HUES64 (cell line): ENCODE results near the gene MED13L.

ENCODE experiments used
- H3K27ac ChIP-seq: 2 replicates; pipeline ENCODE4 v1.7.0; 2013; ENCODE audit warnings: low read depth, low read length, inconsistent platforms
- H3K27me3 ChIP-seq: 2 replicates; pipeline ENCODE4 v1.6.1; 2013; ENCODE audit warnings: mild to moderate bottlenecking, low read length; ENCODE audit not compliant: insufficient read depth
- H3K36me3 ChIP-seq: 2 replicates; pipeline ENCODE4 v1.6.1; 2013; ENCODE audit warnings: mild to moderate bottlenecking, low read length; ENCODE audit not compliant: insufficient read depth
- H3K4me1 ChIP-seq: 2 replicates; pipeline ENCODE4 v1.6.1; 2013; ENCODE audit warnings: mild to moderate bottlenecking, low read length, moderate library complexity; ENCODE audit not compliant: insufficient read depth
- H3K4me3 ChIP-seq: 2 replicates; pipeline ENCODE4 v1.5.1; 2013; ENCODE audit warnings: mild to moderate bottlenecking, low read length, moderate library complexity
- H3K9ac ChIP-seq: 2 replicates; pipeline ENCODE4 v1.6.1; 2013; ENCODE audit warnings: mild to moderate bottlenecking, low read depth, low read length
- H3K9me3 ChIP-seq: 2 replicates; pipeline ENCODE4 v1.6.1; 2013; ENCODE audit warnings: low read depth, low read length; ENCODE audit not compliant: insufficient read depth
- WGBS: fragments of 150-250, 120-280 bp; methylation state at CpG from one replicate; pipeline ENCODE4 v1.1.7; 2013; ENCODE audit warnings: missing lambda C conversion rate; 5-methylcytosine and 5-hydroxymethylcytosine counted together

The MED13L gene

DNA sequence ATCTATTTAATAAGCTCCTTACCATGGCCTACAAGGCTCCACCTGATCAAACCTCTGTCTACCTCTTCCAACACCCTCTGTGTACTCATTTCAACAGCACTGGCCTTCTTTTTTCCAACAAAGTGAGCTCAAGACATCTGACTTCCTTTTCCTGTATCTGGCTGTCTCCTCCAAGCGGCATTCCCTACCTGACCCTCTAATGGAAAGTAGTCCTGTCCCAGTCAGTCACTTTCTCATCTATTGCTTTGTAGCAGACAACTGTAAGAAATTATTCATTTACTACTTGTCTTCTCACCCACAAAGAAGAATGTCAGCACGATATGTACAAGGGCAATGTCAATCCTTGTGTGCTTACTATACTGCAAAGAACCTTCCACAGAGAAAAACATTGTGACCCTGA is 149.6 kb downstream of the MED13L start:
- Histone ChIP-seq H3K27me3 (no peaks in the 10 kb centered on the region), H3K9ac (no peak overlapping the region), H3K27ac (no peak overlapping the region), H3K9me3 (no peaks in the 10 kb centered on the region), H3K4me1 (peaks cover 68% of the 10 kb centered on the region), H3K4me3 (no peak overlapping the region), H3K36me3 (no peaks in the 10 kb centered on the region)
- WGBS = 78% methylated on average over 2 of the region's 2 CpGs

DNA sequence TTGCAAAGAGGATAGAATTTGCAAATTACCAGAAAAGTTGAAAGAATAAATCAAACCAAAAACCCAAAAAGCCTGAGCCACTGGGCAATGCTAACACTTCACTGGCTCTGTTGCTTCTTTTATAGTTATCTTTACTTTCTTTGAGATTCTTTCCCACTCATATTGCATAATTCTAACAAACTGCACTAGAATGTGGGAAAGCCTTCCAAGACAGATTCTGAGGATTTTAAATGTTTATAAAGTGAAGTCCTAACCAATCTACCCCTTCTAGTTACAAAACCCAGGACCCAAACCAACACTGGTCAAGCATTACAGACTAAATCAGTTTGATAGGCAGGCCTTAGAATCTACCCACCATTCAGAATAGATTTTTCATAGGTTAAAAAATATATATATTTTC is 150.9 kb downstream of the MED13L start:
- peaks cover 73% of the 10 kb centered on the region for H3K4me1 ChIP-seq
- H3K27me3 ChIP-seq = no peaks in the 10 kb centered on the region
- no peaks in the 10 kb centered on the region for H3K9me3 ChIP-seq
- peak overlapping the region; percentile 24; the same call in 1 of the 2 replicates for H3K27ac ChIP-seq
- H3K9ac ChIP-seq = no peak overlapping the region
- H3K36me3 ChIP-seq = no peaks in the 10 kb centered on the region
- no peak overlapping the region for H3K4me3 ChIP-seq

DNA sequence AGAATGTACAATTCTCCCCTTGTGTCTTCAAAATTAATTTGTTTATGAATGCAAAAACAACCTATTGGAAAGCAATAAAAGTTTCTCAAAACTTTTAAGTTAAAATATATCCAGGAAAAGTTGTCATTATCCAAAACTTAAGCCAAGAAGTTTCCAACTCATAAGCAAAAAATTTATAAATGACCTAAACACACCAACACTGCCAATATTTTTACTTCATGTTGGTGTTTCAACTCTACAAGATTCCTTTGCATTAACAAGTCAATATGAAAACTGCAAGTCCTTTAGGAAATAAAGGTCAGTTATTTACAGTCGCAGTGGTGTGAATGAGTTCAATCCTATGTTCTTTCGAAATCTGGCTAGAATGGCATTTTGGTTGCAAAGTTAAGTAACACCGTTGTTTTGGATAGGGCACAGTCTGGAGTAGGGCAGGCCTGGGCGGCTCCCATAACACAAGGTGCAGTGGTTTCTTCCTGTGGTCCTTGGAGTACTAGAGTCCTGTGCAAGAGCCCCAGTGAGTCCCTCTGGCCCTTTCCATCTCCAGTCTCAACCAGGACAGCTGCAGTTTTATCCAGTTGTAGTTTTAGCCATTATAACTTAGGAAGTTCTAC is 151.4 kb downstream of the MED13L start:
- Histone ChIP-seq H3K9me3 (no peaks in the 10 kb centered on the region), H3K4me3 (no peak overlapping the region), H3K4me1 (peaks cover 73% of the 10 kb centered on the region), H3K9ac (no peak overlapping the region), H3K27ac (peak overlapping the region; percentile 24; the same call in 1 of the 2 replicates), H3K27me3 (no peaks in the 10 kb centered on the region), H3K36me3 (no peaks in the 10 kb centered on the region)
- WGBS = 68% methylated on average over 4 of the region's 4 CpGs

DNA sequence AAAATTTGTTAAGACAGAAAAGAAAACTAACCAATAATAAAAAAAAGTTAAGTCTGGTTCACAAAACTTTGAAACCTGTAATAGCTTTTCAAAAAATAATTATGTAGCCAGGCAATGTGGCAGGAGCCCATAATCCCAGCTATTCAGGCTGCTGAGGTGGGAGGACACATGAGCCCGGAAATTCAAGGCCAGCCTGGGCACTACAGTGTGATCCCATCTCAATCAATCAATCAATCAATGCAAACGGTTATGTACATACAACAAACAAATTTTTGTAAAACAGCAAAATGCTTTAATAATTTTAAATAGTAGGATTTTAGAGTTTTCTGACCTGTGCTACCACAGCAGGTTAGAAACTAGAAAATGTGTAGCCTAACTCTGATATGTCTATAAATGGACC is 152.4 kb downstream of the MED13L start:
- Histone ChIP-seq H3K9ac (no peak overlapping the region), H3K4me3 (no peak overlapping the region), H3K27me3 (no peaks in the 10 kb centered on the region), H3K36me3 (no peaks in the 10 kb centered on the region), H3K9me3 (no peaks in the 10 kb centered on the region), H3K27ac (no peak overlapping the region), H3K4me1 (peaks cover 74% of the 10 kb centered on the region)
- 78% methylated on average over 2 of the region's 2 CpGs for WGBS

DNA sequence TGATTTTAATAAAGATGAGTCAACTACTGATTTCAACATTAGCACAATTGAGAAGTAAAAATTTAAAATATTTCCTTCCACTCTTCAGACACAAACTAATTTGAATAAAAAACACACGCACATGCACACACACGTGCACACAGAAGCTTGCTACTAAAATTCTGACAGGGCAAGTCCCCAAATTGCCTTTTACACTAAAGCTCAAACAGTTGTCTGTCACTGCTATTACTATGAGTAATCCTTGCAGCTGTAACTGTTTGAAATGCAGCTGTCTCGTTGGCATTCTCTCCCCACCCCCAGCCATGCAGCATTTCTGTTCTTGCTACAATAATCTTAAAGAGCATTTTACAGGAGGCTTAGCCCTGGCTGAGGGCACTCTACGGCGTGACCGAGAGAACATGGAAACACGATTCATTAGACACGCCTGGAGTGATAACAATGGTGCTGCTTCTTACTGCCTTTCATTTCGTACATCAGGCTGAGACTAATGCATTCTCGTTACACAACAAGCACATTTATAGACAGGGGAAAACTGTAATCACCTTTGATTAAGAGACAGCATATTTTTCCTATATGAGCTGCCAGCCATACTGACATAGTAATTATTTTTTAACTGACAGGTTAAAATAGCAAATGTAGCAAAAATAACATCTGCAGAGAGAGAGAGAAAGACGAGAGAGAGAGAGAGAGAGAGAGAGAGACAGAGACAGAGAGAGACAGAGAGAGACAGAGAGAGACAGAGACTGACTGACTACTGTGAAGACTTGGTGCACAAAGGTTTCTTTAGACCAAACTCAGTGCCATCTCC is 153.8 kb downstream of the MED13L start:
- WGBS = 33% methylated on average over 11 of the region's 11 CpGs
- Histone ChIP-seq H3K9ac (no peak overlapping the region), H3K27me3 (no peaks in the 10 kb centered on the region), H3K9me3 (no peaks in the 10 kb centered on the region), H3K27ac (no peak overlapping the region), H3K4me1 (peaks cover 77% of the 10 kb centered on the region), H3K36me3 (no peaks in the 10 kb centered on the region), H3K4me3 (peak overlapping the region; percentile 4; the same call in 1 of the 2 replicates)

DNA sequence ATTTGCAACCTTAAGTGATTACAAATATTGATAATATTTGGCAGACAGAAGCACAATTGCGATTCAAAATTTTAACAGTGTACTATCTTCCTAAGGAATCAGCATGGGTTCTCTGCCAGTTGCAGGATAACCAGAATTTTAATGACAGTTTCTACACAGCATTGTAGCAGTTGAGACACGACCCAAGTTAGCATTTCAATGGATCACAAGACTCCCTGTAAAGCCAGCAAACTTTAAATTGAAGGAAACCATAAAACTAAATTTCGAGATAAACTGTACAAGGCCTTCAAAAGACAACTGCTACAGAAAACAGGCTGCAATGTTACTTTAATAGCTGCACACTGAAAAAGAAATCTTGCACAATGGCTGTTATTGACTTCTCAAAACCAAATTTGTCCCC is 154.9 kb downstream of the MED13L start:
- Histone ChIP-seq H3K4me1 (peaks cover 67% of the 10 kb centered on the region), H3K9ac (no peak overlapping the region), H3K27ac (no peak overlapping the region), H3K36me3 (no peaks in the 10 kb centered on the region), H3K4me3 (no peak overlapping the region), H3K9me3 (no peaks in the 10 kb centered on the region), H3K27me3 (no peaks in the 10 kb centered on the region)
- WGBS = 17% methylated on average over 3 of the region's 3 CpGs

DNA sequence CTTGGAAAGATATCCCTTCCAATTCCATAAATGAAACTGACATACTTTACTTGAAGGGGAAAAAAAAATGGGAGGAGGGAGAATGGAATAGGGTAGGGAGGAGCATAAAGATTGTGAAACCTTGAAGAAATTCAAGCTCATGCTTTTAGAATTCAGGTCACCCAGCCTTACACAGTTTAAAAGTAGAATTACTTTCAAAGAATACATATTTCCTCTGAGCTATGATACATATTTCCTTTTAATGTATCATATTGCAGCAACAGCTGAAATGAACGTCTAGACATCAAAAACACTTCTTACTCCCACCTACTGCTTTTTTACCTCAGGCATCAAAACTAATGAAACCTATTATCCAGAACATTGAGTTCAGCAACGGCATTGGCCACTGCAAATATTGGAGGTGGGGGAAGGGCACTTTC is 156.0 kb downstream of the MED13L start:
- Histone ChIP-seq H3K4me3 (no peak overlapping the region), H3K36me3 (no peaks in the 10 kb centered on the region), H3K27me3 (no peaks in the 10 kb centered on the region), H3K4me1 (peaks cover 62% of the 10 kb centered on the region), H3K27ac (no peak overlapping the region), H3K9me3 (no peaks in the 10 kb centered on the region), H3K9ac (no peak overlapping the region)
- 49% methylated on average over 2 of the region's 2 CpGs for WGBS

DNA sequence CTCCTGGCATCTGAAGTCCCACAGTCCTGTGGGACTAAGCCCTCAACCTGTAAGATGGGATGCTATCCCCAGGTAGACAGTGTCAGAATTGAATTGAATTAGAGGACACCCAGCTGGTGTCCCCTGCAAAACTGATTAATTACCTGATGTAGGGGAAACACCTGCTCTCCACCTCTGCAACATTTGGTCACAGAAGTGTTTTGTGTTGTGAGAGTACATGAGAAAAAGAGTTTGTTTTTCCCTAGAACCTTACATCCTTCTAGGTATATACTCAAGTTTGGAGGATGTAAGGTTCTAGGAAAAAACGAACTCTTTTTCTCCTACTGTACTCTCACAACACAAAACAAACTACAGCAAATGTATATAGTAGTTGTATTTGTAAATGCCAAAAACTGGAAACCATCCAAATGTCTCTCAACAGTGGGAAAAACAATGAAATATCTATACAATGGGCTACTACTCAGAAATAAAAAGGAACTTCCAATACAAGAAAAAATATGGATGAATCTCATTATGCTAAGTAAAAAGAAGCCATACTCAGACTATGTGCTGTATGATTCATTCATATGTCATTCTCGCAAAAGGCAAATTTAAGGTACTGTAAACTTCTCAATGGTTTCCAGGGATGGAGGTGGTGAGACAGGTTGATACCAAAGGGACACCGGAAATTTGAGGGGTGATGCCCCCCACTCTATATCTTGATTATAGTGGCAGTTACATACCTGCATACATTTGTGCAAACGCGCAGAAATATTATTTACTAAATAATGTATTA is 160.7 kb downstream of the MED13L start:
- Histone ChIP-seq H3K27ac (no peak overlapping the region), H3K36me3 (no peaks in the 10 kb centered on the region), H3K9ac (no peak overlapping the region), H3K4me1 (peaks cover 68% of the 10 kb centered on the region), H3K27me3 (no peaks in the 10 kb centered on the region), H3K4me3 (no peak overlapping the region), H3K9me3 (no peaks in the 10 kb centered on the region)
- WGBS = 95% methylated on average over 2 of the region's 5 CpGs

DNA sequence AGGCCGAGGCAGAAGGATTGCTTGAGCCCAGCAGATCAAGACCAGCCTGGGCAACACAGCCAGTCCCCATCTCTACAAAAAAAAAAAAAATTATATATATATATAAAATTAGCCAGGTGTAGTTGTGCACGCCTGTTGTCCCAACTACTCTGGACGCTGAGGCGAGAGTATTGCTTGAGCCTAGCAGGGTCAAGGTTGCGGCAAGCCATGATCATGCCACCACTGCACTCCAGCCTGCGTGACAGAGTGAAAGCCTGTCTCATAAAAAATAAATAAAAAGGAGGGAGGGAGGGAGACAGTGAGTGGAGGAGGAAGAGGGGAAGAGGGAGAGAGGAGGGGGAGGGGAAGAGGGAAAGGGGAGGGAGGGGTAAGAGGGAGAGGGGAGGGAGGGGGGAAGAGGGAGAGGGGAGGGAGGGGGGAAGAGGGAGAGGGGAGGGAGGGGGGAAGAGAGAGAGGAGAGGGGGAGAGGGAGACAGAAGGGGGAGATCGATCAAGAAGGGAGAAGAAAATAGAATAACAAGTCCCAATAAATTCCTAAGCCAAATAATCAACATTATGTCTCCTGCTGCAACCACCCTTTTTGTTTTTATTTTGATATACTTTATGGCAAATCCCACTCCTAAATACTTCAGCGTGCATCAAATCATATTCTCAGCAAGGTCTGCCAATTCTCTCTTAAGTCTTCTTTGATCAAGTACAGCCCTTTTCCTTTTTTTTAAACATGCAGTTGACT is 163.9 kb downstream of the MED13L start:
- H3K36me3 ChIP-seq = no peaks in the 10 kb centered on the region
- H3K4me3 ChIP-seq = no peak overlapping the region
- H3K9ac ChIP-seq = no peak overlapping the region
- H3K27me3 ChIP-seq = no peaks in the 10 kb centered on the region
- H3K4me1 ChIP-seq = peaks cover 54% of the 10 kb centered on the region
- H3K9me3 ChIP-seq = no peaks in the 10 kb centered on the region
- 89% methylated on average over 6 of the region's 8 CpGs for WGBS
- H3K27ac ChIP-seq = no peak overlapping the region

DNA sequence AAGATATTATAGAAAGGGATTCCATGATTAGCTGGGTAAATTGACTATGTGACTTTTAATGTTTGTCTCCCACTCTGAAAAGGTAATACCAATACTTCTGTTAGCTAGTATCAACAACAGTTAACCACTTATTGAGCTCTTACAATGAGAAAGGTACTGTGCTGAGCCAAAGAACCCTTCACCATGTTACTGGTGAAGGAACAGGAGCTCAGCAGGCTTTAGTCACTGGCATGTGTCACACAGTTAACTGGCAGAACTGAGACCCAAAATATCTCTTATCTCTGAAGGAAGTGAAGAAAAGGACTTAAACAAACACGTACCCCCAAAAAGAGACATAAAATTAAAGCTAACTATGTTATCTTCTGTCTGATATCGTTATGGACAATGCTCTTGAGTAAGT is 170.6 kb downstream of the MED13L start:
- Histone ChIP-seq H3K27me3 (no peaks in the 10 kb centered on the region), H3K27ac (no peak overlapping the region), H3K4me1 (peaks cover 7% of the 10 kb centered on the region), H3K36me3 (peaks cover 7% of the 10 kb centered on the region; the same call in 1 of the 2 replicates), H3K9ac (no peak overlapping the region), H3K4me3 (no peak overlapping the region), H3K9me3 (no peaks in the 10 kb centered on the region)
- WGBS = 83% methylated on average over 1 of the region's 2 CpGs
